ENCODE measurements around the gene PAK5.

DNA sequence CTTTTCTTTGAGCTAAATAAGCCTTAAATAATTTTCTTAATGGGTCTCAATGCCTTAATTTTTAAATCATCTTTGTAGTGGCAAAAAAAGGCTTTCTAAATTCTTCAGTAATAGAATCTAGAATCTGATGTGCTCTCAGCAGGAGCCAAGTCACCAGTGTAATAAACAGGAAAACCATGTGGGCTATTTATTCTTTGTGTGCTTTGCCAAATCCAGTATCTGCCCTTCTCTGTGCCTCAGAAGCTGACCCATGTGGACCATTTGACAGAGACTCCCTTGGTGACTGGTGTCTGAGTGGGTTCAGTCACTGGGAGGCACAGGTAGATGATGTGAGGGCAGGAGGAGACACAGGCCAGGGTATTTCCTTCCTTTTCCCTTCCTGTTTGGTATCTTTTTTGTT, 152.9 kb downstream of the PAK5 start:
- TF ChIP-seq, protein P1, sequence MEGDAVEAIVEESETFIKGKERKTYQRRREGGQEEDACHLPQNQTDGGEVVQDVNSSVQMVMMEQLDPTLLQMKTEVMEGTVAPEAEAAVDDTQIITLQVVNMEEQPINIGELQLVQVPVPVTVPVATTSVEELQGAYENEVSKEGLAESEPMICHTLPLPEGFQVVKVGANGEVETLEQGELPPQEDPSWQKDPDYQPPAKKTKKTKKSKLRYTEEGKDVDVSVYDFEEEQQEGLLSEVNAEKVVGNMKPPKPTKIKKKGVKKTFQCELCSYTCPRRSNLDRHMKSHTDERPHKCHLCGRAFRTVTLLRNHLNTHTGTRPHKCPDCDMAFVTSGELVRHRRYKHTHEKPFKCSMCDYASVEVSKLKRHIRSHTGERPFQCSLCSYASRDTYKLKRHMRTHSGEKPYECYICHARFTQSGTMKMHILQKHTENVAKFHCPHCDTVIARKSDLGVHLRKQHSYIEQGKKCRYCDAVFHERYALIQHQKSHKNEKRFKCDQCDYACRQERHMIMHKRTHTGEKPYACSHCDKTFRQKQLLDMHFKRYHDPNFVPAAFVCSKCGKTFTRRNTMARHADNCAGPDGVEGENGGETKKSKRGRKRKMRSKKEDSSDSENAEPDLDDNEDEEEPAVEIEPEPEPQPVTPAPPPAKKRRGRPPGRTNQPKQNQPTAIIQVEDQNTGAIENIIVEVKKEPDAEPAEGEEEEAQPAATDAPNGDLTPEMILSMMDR (optimal IDR thresholded peaks at IDR 0.05 in 1 of 3, IDR thresholded peaks at IDR 0.05 in 1 of 3, conservative IDR thresholded peaks at IDR 0.05 in 1 of 3; ENCODE audit: extremely low read depth in 1 of 3, insufficient read depth in 2 of 3, low read length in 3 of 3) = no peak
- TF ChIP-seq EZH2 (IDR thresholded peaks at IDR 0.05; ENCODE audit: low read length) = no peak
